Endothelial cell of umbilical vein (primary cell): ENCODE results near the gene ANKRD18B.
"Not testable (repeated sequence)": the region's sequence is repeated elsewhere in the genome, so short reads cannot be mapped to it uniquely, and the experiment has no call there.

Experiments
- MYC ChIP-seq: IDR thresholded peaks from one replicate; pipeline ENCODE4 v1.6.1; 2011; ENCODE audit warnings: mild to moderate bottlenecking, low read depth, low read length
- POLR2A ChIP-seq: IDR thresholded peaks from 2 replicates; pipeline ENCODE4 v1.6.1; 2012; ENCODE audit warnings: low read depth, mild to moderate bottlenecking, control low read depth, low read length

DNA sequence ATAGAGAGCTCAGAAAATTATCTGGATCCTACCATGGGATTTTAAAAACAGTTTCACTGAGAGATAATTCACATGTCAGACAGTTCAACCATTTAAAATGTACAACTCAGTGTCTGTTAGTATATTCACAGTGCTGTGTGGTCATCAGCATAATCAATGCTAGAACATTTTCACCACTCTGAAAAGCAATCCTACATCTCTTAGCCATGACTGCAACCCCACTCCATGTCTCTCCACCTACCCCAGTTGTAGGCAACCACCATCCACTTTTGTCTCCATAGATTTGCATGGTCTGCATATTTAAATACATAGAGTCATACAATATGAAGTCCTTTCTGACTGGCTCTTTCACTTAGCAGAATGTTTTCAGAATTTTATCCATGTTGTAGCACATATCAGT, 27.1 kb downstream of the ANKRD18B start:
- TF ChIP-seq MYC, POLR2A: not testable (repeated sequence)
